ENCODE measurements around the gene SEMA4D.
A peak's percentile ranks its signal among the peaks of the same experiment; 100 is the strongest.

The SEMA4D gene

DNA sequence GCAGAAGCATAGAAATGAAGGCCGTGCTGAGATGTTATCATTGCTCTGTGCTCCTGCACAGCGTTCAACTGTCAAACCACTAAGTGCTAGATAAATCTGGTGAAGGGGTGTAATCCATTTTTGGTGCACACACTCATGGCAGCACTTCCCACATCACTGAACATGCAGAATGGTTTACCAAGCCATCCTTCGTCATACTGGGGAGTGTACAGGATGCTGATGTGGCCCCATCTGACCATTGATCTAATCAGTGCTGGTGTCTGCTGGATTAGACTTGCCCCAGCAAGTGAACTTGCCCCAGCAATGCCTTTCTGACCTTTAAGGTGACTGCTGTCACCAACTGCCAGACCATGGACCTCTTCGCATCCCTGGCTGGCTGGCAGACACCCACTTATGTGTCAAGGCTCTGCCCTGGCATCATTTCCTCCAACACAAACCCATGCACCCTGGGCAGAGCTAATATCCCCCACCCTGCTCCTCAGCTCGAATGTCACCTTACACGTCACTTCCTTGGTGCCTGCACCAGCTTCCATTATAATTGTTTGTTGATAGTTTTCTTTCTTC lies 4.2 kb upstream of the SEMA4D start:
- DNase-seq (ENCODE audit: low read depth in 2 of 2), result no peak

DNA sequence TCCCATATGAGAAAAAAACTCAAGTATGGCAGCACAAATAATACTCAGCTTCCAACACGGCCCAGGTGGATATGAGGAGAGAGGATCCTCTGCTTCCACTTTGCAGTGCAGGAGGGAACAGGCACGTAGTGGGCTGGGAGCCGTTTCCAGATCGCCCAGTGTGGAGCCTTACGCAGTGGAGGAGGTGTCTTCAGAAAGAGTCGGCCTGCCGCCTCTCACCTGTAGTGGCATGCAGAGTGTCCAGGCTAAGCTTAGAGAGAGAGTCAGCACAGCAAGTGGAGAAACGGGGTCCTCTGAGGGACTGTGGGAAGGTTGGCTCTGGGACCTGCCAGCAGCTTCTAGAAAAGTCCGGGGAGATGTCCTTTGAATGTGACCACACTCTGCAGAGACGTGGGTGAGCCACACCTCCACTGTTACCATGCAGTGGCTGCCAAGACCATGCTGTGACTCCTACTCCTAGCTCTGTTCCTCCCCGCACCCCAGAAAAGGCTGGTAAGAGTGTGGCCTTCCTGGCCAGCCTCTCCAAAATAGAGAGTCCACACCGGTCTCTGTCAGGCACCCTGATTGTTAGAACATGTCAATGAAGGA lies 3.5 kb upstream of the SEMA4D start:
- DNase-seq (ENCODE audit: low read depth in 2 of 2), result no peak

DNA sequence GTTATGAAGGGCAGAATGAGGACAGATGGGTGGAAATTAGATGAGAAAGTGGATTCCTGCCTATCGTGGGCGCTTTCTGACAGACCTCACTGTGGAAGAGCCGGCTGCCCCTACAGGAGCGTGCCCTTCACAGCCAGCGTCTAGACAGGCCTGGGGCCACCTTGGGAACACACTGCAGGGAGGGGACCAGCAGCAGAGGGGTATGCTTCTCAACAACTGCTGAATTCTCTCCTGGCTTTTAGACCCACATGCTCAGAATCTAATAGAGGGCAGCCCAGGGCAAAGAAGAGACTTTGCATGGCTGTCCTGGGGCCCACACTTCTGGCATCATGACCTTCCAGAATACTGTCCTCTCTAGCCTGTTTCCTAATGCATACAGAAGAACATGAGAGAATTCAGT lies 2.1 kb upstream of the SEMA4D start:
- no peak for DNase-seq (ENCODE audit: low read depth in 2 of 2)

GRCh38 chr9:89498852-89499480 lies 1.1 kb upstream of the SEMA4D start:
- no peak for DNase-seq (ENCODE audit: low read depth in 2 of 2)

DNA sequence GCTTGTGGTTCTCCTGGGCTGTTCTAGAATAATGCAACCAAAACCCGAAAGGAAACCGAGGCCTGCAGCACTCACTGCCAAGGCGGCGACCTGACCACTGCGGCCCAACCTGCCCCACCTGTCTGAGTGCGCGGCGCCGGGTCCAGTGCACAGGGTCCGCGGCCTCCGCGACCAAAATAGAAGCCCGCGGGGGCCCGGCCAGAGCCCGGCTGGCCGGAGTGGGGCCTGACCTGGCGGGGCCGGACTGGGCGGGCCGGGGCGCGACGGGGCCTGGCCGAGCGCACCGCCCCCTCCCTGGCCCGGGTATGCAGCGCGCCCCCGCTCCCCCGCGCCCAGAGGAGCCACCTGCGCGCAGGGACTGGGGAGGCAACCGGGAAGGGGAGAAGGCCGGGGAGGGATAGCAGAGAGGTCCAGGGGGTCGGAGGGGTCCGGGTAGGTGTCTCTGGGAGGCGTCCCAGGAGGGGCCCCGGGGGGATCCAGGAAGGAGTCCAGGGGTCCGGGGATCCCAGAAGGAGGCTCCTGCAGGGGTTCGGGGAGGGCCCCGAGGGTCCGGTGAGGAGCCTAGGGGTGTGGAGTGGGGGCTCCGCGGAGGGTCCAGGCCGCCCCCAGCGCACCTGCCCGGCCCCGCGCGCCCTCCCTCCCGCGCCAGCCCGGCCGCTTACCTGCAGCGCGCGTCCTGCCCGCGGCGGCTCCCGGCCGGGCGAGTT lies 503 bp downstream of the SEMA4D start:
- DNase-seq (ENCODE audit: low read depth in 2 of 2), result no peak

DNA sequence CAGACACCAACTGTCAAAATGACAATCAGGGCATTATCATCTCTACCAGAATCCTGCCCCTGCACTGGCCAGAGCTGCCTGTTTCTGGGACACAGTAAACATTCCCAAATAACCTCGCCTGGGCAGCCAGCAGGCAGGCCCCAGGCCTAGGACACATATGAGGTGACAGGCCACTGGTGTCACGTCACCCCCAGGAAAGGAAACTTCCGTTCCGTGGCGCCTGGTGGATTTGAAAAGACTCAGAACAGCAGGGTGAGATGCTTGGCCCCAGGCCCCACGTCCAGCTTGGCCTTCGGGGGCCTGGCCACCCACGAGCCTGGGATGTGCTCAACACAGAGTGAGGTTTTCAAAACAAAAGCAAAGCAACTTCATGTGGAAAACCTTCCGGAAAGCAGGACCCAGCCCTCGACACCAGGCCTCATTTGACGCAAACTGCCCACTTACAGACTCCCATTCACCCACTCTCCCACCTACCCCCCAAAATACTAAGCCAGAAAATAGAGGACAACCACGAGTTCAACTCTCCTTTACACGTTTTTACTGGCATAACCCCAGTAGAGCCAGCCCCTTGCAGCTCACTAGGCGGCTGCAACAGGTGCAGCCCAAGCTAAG lies 1.2 kb downstream of the SEMA4D start:
- no peak for DNase-seq (ENCODE audit: low read depth in 2 of 2)

GRCh38 chr9:89495824-89496560 lies 1.9 kb downstream of the SEMA4D start:
- no peak for DNase-seq (ENCODE audit: low read depth in 2 of 2)

- DNase-seq (ENCODE audit: low read depth in 2 of 2), result no peak
Measured at GRCh38 chr9:89494199-89494598, 3.7 kb downstream of the SEMA4D start.

DNA sequence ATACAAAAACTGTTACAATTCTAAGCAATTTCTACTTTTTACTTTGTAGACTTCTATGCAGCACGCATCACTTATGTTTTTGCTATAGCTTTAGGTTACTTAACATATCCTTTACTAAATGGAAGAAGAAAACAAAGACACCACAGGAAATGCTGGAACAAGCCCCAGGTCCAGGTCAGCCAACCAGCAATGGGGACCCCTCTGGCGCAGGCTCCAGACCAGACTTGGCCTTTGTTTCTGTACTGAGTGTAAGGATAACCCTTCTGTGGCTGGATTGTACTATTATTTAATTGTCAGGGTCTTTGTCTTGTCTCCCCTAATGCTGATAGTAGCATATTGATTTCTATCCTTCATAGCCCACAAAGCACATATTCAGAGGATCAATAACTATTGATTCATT lies 4.2 kb downstream of the SEMA4D start:
- DNase-seq (ENCODE audit: low read depth in 2 of 2), result no peak

DNA sequence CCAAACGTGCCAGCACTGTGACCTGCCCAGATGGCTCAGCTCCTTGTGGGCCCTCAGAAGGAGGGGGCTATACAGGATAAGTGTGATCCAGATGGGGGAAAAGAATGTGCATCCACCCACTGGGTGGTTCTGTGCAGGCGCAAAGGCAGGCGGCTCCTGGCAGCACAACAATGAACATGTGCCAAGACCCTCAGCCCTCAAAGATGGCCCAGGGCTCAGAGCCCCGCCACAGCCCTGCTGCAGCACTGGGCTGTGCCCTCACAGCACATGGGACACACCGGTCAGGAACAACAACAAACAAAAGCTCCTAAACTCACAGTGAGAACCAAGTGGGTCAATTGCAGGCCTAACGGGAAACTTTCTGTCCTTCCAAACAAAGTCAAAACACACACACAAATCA lies 4.7 kb downstream of the SEMA4D start:
- DNase-seq (ENCODE audit: low read depth in 2 of 2), result no peak

DNA sequence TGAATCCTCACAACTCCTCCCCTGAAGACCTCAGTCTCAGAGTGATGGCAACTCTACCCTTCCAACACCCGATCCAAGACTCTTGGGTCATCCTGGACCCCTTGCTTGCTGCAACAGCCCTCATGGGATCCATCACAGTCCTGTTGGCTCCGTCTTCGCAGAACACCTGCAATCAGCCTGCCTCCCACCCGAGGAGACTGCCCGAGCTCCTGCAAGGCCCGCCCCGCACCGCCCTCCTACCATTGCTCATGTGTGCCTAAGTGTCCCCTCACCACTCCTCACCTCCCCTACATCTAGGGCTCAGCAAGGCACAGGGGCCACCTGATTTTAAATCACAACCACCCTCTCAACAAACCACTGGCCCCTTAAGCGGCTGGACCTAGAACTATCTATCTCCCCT lies 5.3 kb downstream of the SEMA4D start:
- no peak for DNase-seq (ENCODE audit: low read depth in 2 of 2)

- DNase-seq (ENCODE audit: low read depth in 2 of 2), result no peak
Measured at GRCh38 chr9:89491694-89492093, 6.2 kb downstream of the SEMA4D start.

DNA sequence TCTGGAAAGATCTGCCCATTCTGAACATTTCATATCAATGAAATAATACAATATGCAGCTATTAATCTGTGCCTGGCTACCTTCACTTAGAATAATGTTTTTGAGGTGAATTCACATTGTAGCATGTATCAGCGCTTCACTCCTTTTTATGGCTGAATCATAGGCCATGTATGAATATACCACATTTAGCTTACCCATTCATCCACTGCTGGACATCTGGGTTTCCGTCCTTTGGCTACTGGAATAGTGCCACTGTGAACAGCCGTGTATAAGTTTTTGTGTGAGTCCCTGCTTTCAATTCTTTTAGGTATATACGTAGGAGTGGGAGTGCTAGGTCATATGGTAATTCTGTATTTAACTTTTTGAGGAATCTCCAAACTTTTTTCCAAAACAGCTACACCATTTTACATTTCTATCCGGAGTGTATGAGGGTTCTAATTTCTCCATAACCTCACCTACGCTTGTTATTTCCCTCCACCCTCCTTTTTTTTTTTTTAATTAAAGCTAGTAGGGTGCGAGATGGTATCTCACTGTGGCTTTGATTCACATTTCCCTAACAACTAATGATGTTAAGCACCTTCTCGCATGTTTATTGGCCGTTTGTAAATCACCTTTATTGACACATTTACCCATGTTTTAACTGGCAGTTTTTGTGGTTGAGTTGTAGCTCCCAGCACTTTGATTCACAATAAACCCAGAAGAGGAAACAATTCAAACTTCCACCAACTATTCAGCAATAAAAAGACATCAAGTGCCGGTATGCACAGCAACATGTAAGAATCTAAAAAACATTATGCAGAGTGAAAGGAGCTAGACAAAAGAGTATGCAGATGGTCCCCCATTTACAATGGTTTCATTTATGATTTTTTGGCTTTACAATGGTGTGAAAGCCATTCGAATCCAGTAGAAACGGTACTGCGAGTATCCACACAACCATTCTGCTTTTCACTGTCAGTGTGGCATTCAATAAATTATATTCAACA lies 8.1 kb downstream of the SEMA4D start:
- DNase-seq (ENCODE audit: low read depth in 2 of 2), result no peak

DNA sequence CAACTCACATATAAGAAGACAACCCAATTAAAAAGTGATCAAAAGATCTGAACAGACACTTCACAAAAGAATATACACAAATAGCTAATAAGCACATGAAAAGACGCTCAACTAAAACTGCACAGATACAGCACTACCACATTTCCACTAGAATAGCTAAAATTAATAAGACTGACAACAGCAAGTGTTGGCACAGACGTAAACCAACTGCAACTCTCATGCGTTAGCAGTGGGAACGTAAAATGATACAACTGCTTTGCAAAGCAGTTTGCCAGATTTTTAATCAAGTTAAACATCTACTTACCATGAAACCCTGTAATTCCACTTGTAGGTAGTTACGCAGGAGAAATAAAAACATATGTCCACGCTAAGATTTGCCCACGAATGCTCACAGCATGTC lies 9.0 kb downstream of the SEMA4D start:
- no peak for DNase-seq (ENCODE audit: low read depth in 2 of 2)

GRCh38 chr9:89488131-89488530 lies 9.8 kb downstream of the SEMA4D start:
- DNase-seq (ENCODE audit: low read depth in 2 of 2), result no peak

- no peak for DNase-seq (ENCODE audit: low read depth in 2 of 2)
Measured at GRCh38 chr9:89486681-89487080, 11.2 kb downstream of the SEMA4D start.

DNA sequence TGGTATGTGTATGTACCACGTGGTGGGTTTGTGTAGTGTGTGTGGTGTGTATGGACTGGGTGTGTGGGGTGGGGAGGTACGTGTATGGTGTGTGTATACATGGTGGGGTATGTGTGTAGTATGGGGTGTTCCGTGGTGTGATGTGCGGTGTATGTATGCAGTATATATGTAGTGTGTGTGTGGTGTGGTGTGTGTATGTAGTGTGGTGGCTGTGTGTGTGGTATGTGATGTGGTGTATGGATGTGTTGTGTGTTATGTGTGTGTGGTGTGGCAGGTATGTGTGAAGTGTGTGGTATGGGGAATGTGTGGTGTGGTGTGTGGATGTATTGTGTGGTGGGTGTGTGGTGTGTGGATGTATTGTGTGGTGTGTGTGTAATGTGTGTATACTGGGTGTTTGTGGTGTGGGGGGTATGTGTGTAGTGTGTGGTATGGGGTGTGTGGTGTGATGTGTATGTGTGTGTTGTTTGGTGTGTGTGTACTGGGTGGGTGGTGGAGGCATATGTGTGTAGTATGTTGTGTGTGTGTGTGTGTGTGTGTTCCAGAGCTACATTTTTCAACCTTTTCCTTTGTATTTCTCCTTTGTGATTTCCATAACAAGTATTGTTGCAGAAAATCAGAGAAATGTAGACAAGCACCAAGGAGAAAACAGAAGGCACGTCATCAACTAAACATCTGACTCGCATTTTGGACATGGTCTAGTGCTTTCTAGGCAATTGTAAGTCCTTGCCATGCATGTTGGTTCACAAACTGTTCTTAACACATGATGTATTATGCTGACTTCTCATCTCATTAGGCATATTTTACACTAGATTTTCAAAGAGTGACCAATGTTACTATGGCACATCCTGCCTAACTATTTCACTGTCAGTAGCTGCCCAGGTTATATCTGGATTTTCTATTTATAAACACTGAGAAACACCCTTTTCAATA lies 13.2 kb downstream of the SEMA4D start:
- DNase-seq (ENCODE audit: low read depth in 2 of 2), result no peak

DNA sequence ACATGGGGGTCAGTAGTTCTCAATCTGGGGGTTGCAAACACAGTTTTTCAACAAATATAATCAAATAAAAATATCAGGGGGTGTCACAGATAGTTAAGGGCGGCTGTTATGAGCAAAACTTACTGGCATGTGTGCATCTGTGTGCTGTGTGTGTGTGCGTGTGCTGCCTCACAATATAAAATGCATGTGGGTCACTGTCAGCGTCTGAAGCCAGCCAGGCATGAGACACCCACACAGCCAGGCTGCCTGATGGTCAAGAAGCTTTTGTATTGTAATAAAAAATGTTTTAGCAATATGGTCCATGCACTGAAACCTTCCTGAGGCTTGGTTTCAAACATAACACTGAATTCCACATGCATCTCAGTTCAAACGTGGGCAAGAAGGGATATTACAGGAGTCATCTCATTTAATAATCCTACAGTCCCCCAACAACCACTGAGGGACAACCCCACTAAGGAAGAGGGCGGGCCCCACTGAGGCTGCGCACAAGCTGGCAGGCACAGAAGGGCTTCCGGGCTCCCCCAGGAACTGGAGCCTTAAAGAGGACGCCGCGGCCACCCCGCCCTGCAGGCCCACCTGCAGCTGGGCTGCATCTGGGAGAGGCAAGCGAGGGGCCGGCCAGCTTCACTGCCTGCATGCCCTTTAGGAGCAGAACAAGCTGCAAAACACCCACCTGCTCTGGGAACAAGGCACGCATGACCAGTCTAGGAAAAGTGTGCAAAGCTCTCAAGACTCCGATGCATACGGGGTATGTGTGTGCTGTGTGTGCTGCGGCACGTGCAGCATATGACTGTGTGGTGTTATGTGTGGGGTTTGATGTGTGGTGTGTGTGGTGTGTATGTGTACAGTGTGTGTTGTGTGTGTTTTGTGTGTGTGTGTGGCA lies 14.1 kb downstream of the SEMA4D start:
- peak in 1 of 2 donors; percentile 53 for DNase-seq (ENCODE audit: low read depth in 2 of 2)
